ENCODE data around the gene FGF12. TPM values are rescaled to one million over a fixed set of nuclear protein-coding genes. Genes with fewer than 3 reads are reported as not detected.

FGF12 gene
- total and polyA plus RNA-seq, 2 of the 13 experiments (the other 11 are each of a cell fraction or from before 2014, with no cell fraction given): 0.07 TPM; not detected in 1

DNA sequence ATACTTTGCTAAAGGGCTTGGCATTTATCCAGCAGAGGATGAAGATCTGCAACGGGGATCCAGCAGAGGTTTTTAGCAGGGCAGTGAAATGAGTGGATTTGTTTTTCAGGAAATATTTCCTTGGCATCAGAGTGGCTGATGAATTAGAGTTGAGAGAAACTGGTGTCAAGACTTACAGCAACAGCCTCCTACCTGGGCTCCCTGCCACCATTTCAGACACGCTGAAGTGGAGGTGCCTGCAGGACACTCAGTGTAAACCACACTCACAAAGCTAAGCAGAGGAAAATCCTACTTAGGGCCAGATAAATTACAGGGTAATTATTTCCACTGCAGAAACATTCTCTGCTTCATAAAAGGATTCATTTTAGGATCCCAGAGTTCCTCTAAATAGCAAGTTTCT lies 519.7 kb downstream of the FGF12 start:
- Histone ChIP-seq H3K4me1 (ENCODE audit: insufficient read depth, low read length) (no peaks in the 10 kb centered on the region), H3K36me3 (replicated peaks in 1 of 2; ENCODE audit: control insufficient read depth in 1 of 2, insufficient read depth in 2 of 2, low read length in 2 of 2) (no peaks in the 10 kb centered on the region), H4K20me1 (ENCODE audit: insufficient read depth, low read length) (no peaks in the 10 kb centered on the region), H2AFZ (ENCODE audit: low read length) (no peak overlapping the region), H3K79me2 (ENCODE audit: insufficient read depth, low read length) (no peaks in the 10 kb centered on the region), H3K9ac (ENCODE audit: insufficient read depth, low read depth, low read length) (no peak overlapping the region), H3K4me2 (ENCODE audit: low read depth, low read length) (no peak overlapping the region), H3K9me3 (ENCODE audit: low read length) (no peaks in the 10 kb centered on the region), H3K27ac (ENCODE audit: extremely low read length, insufficient read depth, low read length) (no peak overlapping the region), H3K27me3 (ENCODE audit: control insufficient read depth in 1 of 2, insufficient read depth in 2 of 2, low read length in 2 of 2) (no peaks in the 10 kb centered on the region), H3K4me3 (replicated peaks in 1 of 3; ENCODE audit: insufficient read depth in 1 of 3, low read depth in 2 of 3, low read length in 3 of 3) (no peak overlapping the region)
- DNase-seq (ENCODE audit: low spot score) (no peak), FAIRE-seq (no peak), ATAC-seq (no peak)
- in situ Hi-C loops (cut with HindIII; ENCODE audit: extremely low pct_ligation_motif_present, low pct_unique_long_range_greater_than_20kb) (no loop called here), intact Hi-C loops (cut with micrococcal nuclease; ENCODE audit: unreplicated experiment) (no loop called here)
- ChIA-PET POLR2A (no interaction called here), CTCF (ENCODE audit: low intra/inter-chr PET ratio, low total read pairs) (no interaction called here)
- TF ChIP-seq SALL2 (CRISPR knock-in tag; IDR thresholded peaks at IDR 0.05) (no peak), ZNF572 (CRISPR knock-in tag; IDR thresholded peaks at IDR 0.05) (no peak), ZNF780A (CRISPR knock-in tag; IDR thresholded peaks at IDR 0.05) (no peak)
- TF ChIP-seq, protein P1, sequence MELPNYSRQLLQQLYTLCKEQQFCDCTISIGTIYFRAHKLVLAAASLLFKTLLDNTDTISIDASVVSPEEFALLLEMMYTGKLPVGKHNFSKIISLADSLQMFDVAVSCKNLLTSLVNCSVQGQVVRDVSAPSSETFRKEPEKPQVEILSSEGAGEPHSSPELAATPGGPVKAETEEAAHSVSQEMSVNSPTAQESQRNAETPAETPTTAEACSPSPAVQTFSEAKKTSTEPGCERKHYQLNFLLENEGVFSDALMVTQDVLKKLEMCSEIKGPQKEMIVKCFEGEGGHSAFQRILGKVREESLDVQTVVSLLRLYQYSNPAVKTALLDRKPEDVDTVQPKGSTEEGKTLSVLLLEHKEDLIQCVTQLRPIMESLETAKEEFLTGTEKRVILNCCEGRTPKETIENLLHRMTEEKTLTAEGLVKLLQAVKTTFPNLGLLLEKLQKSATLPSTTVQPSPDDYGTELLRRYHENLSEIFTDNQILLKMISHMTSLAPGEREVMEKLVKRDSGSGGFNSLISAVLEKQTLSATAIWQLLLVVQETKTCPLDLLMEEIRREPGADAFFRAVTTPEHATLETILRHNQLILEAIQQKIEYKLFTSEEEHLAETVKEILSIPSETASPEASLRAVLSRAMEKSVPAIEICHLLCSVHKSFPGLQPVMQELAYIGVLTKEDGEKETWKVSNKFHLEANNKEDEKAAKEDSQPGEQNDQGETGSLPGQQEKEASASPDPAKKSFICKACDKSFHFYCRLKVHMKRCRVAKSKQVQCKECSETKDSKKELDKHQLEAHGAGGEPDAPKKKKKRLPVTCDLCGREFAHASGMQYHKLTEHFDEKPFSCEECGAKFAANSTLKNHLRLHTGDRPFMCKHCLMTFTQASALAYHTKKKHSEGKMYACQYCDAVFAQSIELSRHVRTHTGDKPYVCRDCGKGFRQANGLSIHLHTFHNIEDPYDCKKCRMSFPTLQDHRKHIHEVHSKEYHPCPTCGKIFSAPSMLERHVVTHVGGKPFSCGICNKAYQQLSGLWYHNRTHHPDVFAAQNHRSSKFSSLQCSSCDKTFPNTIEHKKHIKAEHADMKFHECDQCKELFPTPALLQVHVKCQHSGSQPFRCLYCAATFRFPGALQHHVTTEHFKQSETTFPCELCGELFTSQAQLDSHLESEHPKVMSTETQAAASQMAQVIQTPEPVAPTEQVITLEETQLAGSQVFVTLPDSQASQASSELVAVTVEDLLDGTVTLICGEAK (IDR thresholded peaks at IDR 0.05): no peak
- TF ChIP-seq, protein P1 (CRISPR knock-in tag; IDR thresholded peaks at IDR 0.05): no peak
- TF ChIP-seq, protein P2, sequence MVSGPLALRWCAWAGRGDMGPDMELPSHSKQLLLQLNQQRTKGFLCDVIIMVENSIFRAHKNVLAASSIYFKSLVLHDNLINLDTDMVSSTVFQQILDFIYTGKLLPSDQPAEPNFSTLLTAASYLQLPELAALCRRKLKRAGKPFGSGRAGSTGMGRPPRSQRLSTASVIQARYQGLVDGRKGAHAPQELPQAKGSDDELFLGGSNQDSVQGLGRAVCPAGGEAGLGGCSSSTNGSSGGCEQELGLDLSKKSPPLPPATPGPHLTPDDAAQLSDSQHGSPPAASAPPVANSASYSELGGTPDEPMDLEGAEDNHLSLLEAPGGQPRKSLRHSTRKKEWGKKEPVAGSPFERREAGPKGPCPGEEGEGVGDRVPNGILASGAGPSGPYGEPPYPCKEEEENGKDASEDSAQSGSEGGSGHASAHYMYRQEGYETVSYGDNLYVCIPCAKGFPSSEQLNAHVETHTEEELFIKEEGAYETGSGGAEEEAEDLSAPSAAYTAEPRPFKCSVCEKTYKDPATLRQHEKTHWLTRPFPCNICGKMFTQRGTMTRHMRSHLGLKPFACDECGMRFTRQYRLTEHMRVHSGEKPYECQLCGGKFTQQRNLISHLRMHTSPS (CRISPR knock-in tag; IDR thresholded peaks at IDR 0.05; ENCODE audit: low read depth): no peak
- no TSS peak for BruUV-seq (replicated peaks)
- 0% methylated on average over 2 of the region's 2 CpGs for WGBS (ENCODE audit: low lambda C conversion rate)

Measured in HepG2 (cell line).